HEK293 (cell line): Measurements from ENCODE around the gene SLC39A11.

ENCODE experiments used
- CTCF ChIA-PET: fragments of 350-600 bp; formaldehyde crosslinking; extraction: SDS; loops from one replicate; lab custom pipeline; 2021; ENCODE audit warnings: antibody characterized with exemption; lab: Yijun Ruan, JAX
- POLR2A ChIA-PET: fragments of 300-600 bp; formaldehyde crosslinking; extraction: SDS; loops from one replicate; lab custom pipeline; 2020; ENCODE audit warnings: antibody characterized with exemption, inconsistent platforms; lab: Yijun Ruan, JAX
- H3K27ac ChIP-seq: fragments of 200-500 bp; sonication (Bioruptor generic); 2 replicates; pipeline ENCODE4 v1.5.1; 2014; ENCODE audit warnings: low read depth, low read length, control low read depth, inconsistent platforms; ENCODE audit errors: extremely low read depth
- H3K36me3 ChIP-seq, 2 experiments: fragments of 200-500 bp in 1 of 2; sonication (Bioruptor generic) in 1 of 2; 1 replicate in 1 of 2; 2 replicates in 1 of 2; pipeline ENCODE4 v1.5.1; 2014 to 2017; ENCODE audit warnings: inconsistent platforms in 2 of 2, low read length in 2 of 2; ENCODE audit not compliant: control insufficient read depth in 2 of 2, insufficient read depth in 1 of 2
- H3K4me1 ChIP-seq: fragments of 200-500 bp; sonication (Bioruptor generic); 2 replicates; pipeline ENCODE4 v1.5.1; 2014; ENCODE audit warnings: mild to moderate bottlenecking, low read length, inconsistent platforms; ENCODE audit not compliant: control insufficient read depth, insufficient read depth
- H3K4me3 ChIP-seq: 2 replicates; pipeline ENCODE4 v1.5.1; 2011; ENCODE audit warnings: low read depth, mild to moderate bottlenecking, control low read depth, low read length, moderate library complexity
- H3K9me3 ChIP-seq: fragments of 200-500 bp; sonication (Bioruptor generic); 2 replicates; pipeline ENCODE4 v1.5.1; 2014; ENCODE audit warnings: low read depth, low read length, inconsistent platforms; ENCODE audit not compliant: control insufficient read depth, insufficient read depth
- AEBP2 ChIP-seq: fragments of 450-650 bp; formaldehyde crosslinking; IDR thresholded peaks from 2 replicates; pipeline ENCODE4 v1.5.1; 2016; ENCODE audit warnings: missing biosample characterization, missing genetic modification characterization, borderline replicate concordance
- ATF2 ChIP-seq: fragments of 450-650 bp; formaldehyde crosslinking; IDR thresholded peaks from 2 replicates; pipeline ENCODE4 v1.5.1; 2016; ENCODE audit warnings: missing biosample characterization, missing genetic modification characterization, low read depth
- MEIS1 ChIP-seq: sonication (generic); formaldehyde crosslinking; IDR thresholded peaks from 2 replicates; pipeline ENCODE4 v1.8.1; 2022; ENCODE audit warnings: missing genetic modification reagents, mild to moderate bottlenecking, borderline replicate concordance
- RBAK ChIP-seq: fragments of 450-650 bp; formaldehyde crosslinking; IDR thresholded peaks from 2 replicates; pipeline ENCODE4 v1.5.1; 2016; ENCODE audit warnings: missing biosample characterization, missing genetic modification characterization
- ZBTB1 ChIP-seq: fragments of 450-650 bp; formaldehyde crosslinking; IDR thresholded peaks from 2 replicates; pipeline ENCODE4 v1.5.1; 2016; ENCODE audit warnings: missing biosample characterization, missing genetic modification characterization
- ZFHX2 ChIP-seq: fragments of 450-650 bp; formaldehyde crosslinking; conservative IDR thresholded peaks from 2 replicates; pipeline ENCODE4 v1.5.1; 2016; ENCODE audit warnings: missing biosample characterization, missing genetic modification characterization
- ZFP37 ChIP-seq: fragments of 450-650 bp; formaldehyde crosslinking; IDR thresholded peaks from 2 replicates; pipeline ENCODE4 v1.5.1; 2016; ENCODE audit warnings: missing biosample characterization, missing genetic modification characterization
- ZIC2 ChIP-seq: fragments of 450-650 bp; formaldehyde crosslinking; IDR thresholded peaks from 2 replicates; pipeline ENCODE4 v1.5.1; 2016; ENCODE audit warnings: missing biosample characterization, missing genetic modification characterization
- ZNF121 ChIP-seq: fragments of 450-650 bp; formaldehyde crosslinking; IDR thresholded peaks from 2 replicates; pipeline ENCODE4 v1.5.1; 2016; ENCODE audit warnings: missing biosample characterization, missing genetic modification characterization
- ZNF146 ChIP-seq: fragments of 450-650 bp; formaldehyde crosslinking; IDR thresholded peaks from 2 replicates; pipeline ENCODE4 v1.5.1; 2016; ENCODE audit warnings: missing biosample characterization, missing genetic modification characterization
- ZNF16 ChIP-seq: fragments of 450-650 bp; formaldehyde crosslinking; IDR thresholded peaks from 2 replicates; pipeline ENCODE4 v1.5.1; 2016; ENCODE audit warnings: low read depth, missing biosample characterization, missing genetic modification characterization
- ZNF169 ChIP-seq: fragments of 450-650 bp; formaldehyde crosslinking; IDR thresholded peaks from 2 replicates; pipeline ENCODE4 v1.5.1; 2016; ENCODE audit warnings: missing biosample characterization, missing genetic modification characterization
- ZNF19 ChIP-seq: fragments of 450-650 bp; formaldehyde crosslinking; IDR thresholded peaks from 2 replicates; pipeline ENCODE4; 2016; ENCODE audit warnings: missing biosample characterization, missing genetic modification characterization, low read depth
- ZNF274 ChIP-seq, 2 experiments: fragments of 200-500 bp in 1 of 2; fragments of 450-650 bp in 1 of 2; sonication (Bioruptor generic) in 1 of 2; formaldehyde crosslinking in 1 of 2; IDR thresholded peaks; 2 replicates each; pipeline versions ENCODE4 v1.5.1 to v1.6.1; 2014 to 2016; ENCODE audit warnings: borderline replicate concordance in 1 of 2, inconsistent platforms in 1 of 2, low read length in 1 of 2, missing biosample characterization in 1 of 2, missing genetic modification characterization in 1 of 2
- ZNF311 ChIP-seq: fragments of 450-650 bp; formaldehyde crosslinking; IDR thresholded peaks from 2 replicates; pipeline ENCODE4 v1.5.1; 2017; ENCODE audit warnings: missing biosample characterization, missing genetic modification characterization, borderline replicate concordance
- ZNF391 ChIP-seq: fragments of 450-650 bp; formaldehyde crosslinking; IDR thresholded peaks from 2 replicates; pipeline ENCODE4 v1.5.1; 2016; ENCODE audit warnings: low read depth, missing biosample characterization, missing genetic modification characterization, borderline replicate concordance
- ZNF416 ChIP-seq: fragments of 450-650 bp; formaldehyde crosslinking; IDR thresholded peaks from 2 replicates; pipeline ENCODE4 v1.5.1; 2016; ENCODE audit warnings: missing biosample characterization, missing genetic modification characterization
- ZNF518A ChIP-seq: fragments of 450-650 bp; formaldehyde crosslinking; conservative IDR thresholded peaks from 2 replicates; pipeline ENCODE4 v1.5.1; 2016; ENCODE audit warnings: low read depth, missing biosample characterization, missing genetic modification characterization
- ZNF561 ChIP-seq: fragments of 450-650 bp; IDR thresholded peaks from 2 replicates; pipeline ENCODE4 v1.5.1; 2018; ENCODE audit warnings: missing biosample characterization, missing genetic modification characterization, borderline replicate concordance
- ZNF76 ChIP-seq: fragments of 450-650 bp; formaldehyde crosslinking; IDR thresholded peaks from 2 replicates; pipeline ENCODE4; 2016; ENCODE audit warnings: low read depth, missing biosample characterization, missing genetic modification characterization, borderline replicate concordance
- ZNF785 ChIP-seq: fragments of 450-650 bp; formaldehyde crosslinking; IDR thresholded peaks from 2 replicates; pipeline ENCODE4 v1.5.1; 2016; ENCODE audit warnings: missing biosample characterization, missing genetic modification characterization
- ZSCAN5A ChIP-seq: fragments of 450-650 bp; formaldehyde crosslinking; IDR thresholded peaks from 2 replicates; pipeline ENCODE4 v1.5.1; 2016; ENCODE audit warnings: missing biosample characterization, missing genetic modification characterization

SLC39A11 gene

GRCh38 chr17:73022694-73023093, 69.8 kb downstream of the SLC39A11 start:
- H3K9me3 ChIP-seq: no peaks in the 10 kb centered on the region
- TF ChIP-seq ZNF785 (tag by site-specific recombination): no peak
- TF ChIP-seq ZNF416 (tag by site-specific recombination): no peak
- no peak for TF ChIP-seq ZFP37 (tag by site-specific recombination)
- TF ChIP-seq ZBTB1 (tag by site-specific recombination): no peak
- TF ChIP-seq ZSCAN5A: no peak
- no peak for TF ChIP-seq ZNF311
- no peak for TF ChIP-seq AEBP2
- TF ChIP-seq ZIC2: no peak
- no peak for TF ChIP-seq ZNF146 (tag by site-specific recombination)
- no peak for TF ChIP-seq MEIS1 (CRISPR knock-in tag)
- TF ChIP-seq ZNF16 (tag by site-specific recombination): no peak
- TF ChIP-seq ATF2: no peak
- no peak for TF ChIP-seq ZNF169
- no peak for TF ChIP-seq ZNF391 (tag by site-specific recombination)
- TF ChIP-seq ZNF19 (tag by site-specific recombination): no peak
- H3K4me3 ChIP-seq: no peak overlapping the region
- H3K27ac ChIP-seq: no peak overlapping the region
- no peaks in the 10 kb centered on the region for H3K4me1 ChIP-seq
- POLR2A ChIA-PET: no interaction called here
- H3K36me3 ChIP-seq: no peaks in the 10 kb centered on the region
- CTCF ChIA-PET: no interaction called here

- Histone ChIP-seq H3K4me3 (no peak overlapping the region), H3K36me3 (no peaks in the 10 kb centered on the region), H3K4me1 (no peaks in the 10 kb centered on the region), H3K27ac (no peak overlapping the region), H3K9me3 (no peaks in the 10 kb centered on the region)
- TF ChIP-seq ZNF76 (tag by site-specific recombination) (no peak), RBAK (no peak), ZNF121 (tag by site-specific recombination) (no peak), ZNF561 (tag by site-specific recombination) (no peak), ZNF19 (tag by site-specific recombination) (no peak), ZFHX2 (tag by site-specific recombination) (no peak), ZNF274 (IDR thresholded peaks at IDR 0.05; ENCODE audit: low read length) (no peak), ZNF274 (tag by site-specific recombination; IDR thresholded peaks at IDR 0.05; ENCODE audit: borderline replicate concordance) (no peak), ZNF518A (tag by site-specific recombination) (no peak)
- POLR2A ChIA-PET: no interaction called here
- CTCF ChIA-PET: no interaction called here
Observed at GRCh38 chr17:73021771-73022170, 70.7 kb downstream of the SLC39A11 start.
